H1 (cell line): ENCODE data around the gene GNB1L. TPM values are rescaled to one million over a fixed set of nuclear protein-coding genes. Genes with fewer than 3 reads are reported as not detected.

ENCODE experiments used
- CTCF ChIA-PET: fragments of 300-600 bp; sonication (Branson Sonifier 250); formaldehyde crosslinking; loops from one replicate; lab custom pipeline; 2021; ENCODE audit not compliant: partially characterized antibody; lab: Charles Lee
- POLR2A ChIA-PET: fragments of 300-600 bp; sonication (Branson Sonifier 250); formaldehyde crosslinking; loops from one replicate; lab custom pipeline; 2021; ENCODE audit warnings: inconsistent platforms; ENCODE audit not compliant: partially characterized antibody; lab: Charles Lee
- DNase-seq, 2 experiments: peaks; one replicate each; pipeline versions ENCODE4 v3.0.0 to v3.0.0-alpha.2; 2010 to 2022; ENCODE audit warnings: low spot score in 2 of 2, low read depth in 1 of 2, mixed read lengths in 1 of 2
- FAIRE-seq: peaks from 2 replicates; lab custom pipeline; 2011; peaks lifted over from hg19 to GRCh38; lab: Jason Lieb, UNC
- H2AFZ ChIP-seq: 2 replicates; pipeline ENCODE4 v1.8.1; 2012; ENCODE audit warnings: low read length, inconsistent platforms
- H2AK5ac ChIP-seq: 2 replicates; pipeline ENCODE4 v1.6.1; 2013; ENCODE audit warnings: low read depth, low read length
- H2BK120ac ChIP-seq: replicated peaks from 2 replicates; pipeline ENCODE3; 2013; ENCODE audit warnings: low read depth, low read length, inconsistent platforms
- H2BK12ac ChIP-seq: 2 replicates; pipeline ENCODE4 v1.6.1; 2013; ENCODE audit warnings: low read depth, low read length
- H2BK15ac ChIP-seq: 2 replicates; pipeline ENCODE4 v1.6.1; 2013; ENCODE audit warnings: low read length
- H2BK20ac ChIP-seq: 2 replicates; pipeline ENCODE4 v1.6.1; 2013; ENCODE audit warnings: low read length
- H2BK5ac ChIP-seq: 2 replicates; pipeline ENCODE4 v1.6.1; 2013; ENCODE audit warnings: low read depth, low read length
- H3K14ac ChIP-seq: 2 replicates; pipeline ENCODE4 v1.6.1; 2013; ENCODE audit warnings: inconsistent platforms; ENCODE audit not compliant: insufficient read length
- H3K18ac ChIP-seq: 2 replicates; pipeline ENCODE4 v1.6.1; 2013; ENCODE audit warnings: low read length; ENCODE audit errors: extremely low read depth
- H3K23ac ChIP-seq: 2 replicates; pipeline ENCODE4 v1.6.1; 2013; ENCODE audit warnings: inconsistent platforms; ENCODE audit not compliant: insufficient read length
- H3K23me2 ChIP-seq: 2 replicates; pipeline ENCODE4 v1.6.1; 2013; ENCODE audit warnings: low read depth, low read length
- H3K27ac ChIP-seq: 2 replicates; pipeline ENCODE4 v1.6.1; 2011; ENCODE audit warnings: low read depth, low read length, inconsistent platforms
- H3K27me3 ChIP-seq, 4 experiments: replicated peaks in 1 of 4; 1 replicate in 1 of 4; 2 replicates in 3 of 4; pipeline versions ENCODE4 v1.6.1 to v1.8.1; 2011 to 2013; ENCODE audit warnings: low read length in 3 of 4, mild to moderate bottlenecking in 3 of 4, inconsistent platforms in 2 of 4, mixed read lengths in 2 of 4, moderate library complexity in 1 of 4; ENCODE audit not compliant: control insufficient read depth in 3 of 4, insufficient read depth in 3 of 4; ENCODE audit errors: extremely low read depth in 1 of 4
- H3K36me3 ChIP-seq, 4 experiments: 2 replicates each; pipeline versions ENCODE4 v1.6.1 to v1.8.1; 2011 to 2013; ENCODE audit warnings: mild to moderate bottlenecking in 4 of 4, low read length in 3 of 4, moderate library complexity in 2 of 4, control low read depth in 1 of 4, inconsistent platforms in 1 of 4; ENCODE audit not compliant: insufficient read depth in 4 of 4, control insufficient read depth in 2 of 4
- H3K4ac ChIP-seq: replicated peaks from 2 replicates; pipeline ENCODE3; 2013; ENCODE audit warnings: low read length, low read depth, mixed read lengths, inconsistent platforms; ENCODE audit not compliant: insufficient read length
- H3K4me1 ChIP-seq, 4 experiments: replicated peaks in 1 of 4; 1 replicate in 1 of 4; 2 replicates in 3 of 4; pipeline versions ENCODE4 v1.6.1 to v1.8.1; 2011 to 2013; ENCODE audit warnings: low read length in 3 of 4, inconsistent platforms in 2 of 4, mixed read lengths in 1 of 4; ENCODE audit not compliant: insufficient read depth in 4 of 4, control insufficient read depth in 3 of 4
- H3K4me2 ChIP-seq, 2 experiments: 2 replicates each; pipeline versions ENCODE4 v1.6.1 to v1.8.1; 2011 to 2013; ENCODE audit warnings: low read depth in 2 of 2, low read length in 2 of 2, control low read depth in 1 of 2, inconsistent platforms in 1 of 2, mild to moderate bottlenecking in 1 of 2; ENCODE audit not compliant: insufficient read depth in 1 of 2
- H3K4me3 ChIP-seq, 4 experiments: fragments of 200-600, 300-600 bp in 1 of 4; sonication (generic), shearing (Covaris generic), sonication (Bioruptor Twin) in 1 of 4; 2 replicates each; pipeline versions ENCODE4 v1.5.1 to v1.8.1; 2011 to 2016; ENCODE audit warnings: low read length in 4 of 4, low read depth in 3 of 4, control low read depth in 2 of 4, inconsistent platforms in 2 of 4, mild to moderate bottlenecking in 2 of 4, mixed read lengths in 1 of 4, moderate library complexity in 1 of 4; ENCODE audit not compliant: insufficient read depth in 2 of 4; ENCODE audit errors: extremely low read depth in 1 of 4
- H3K56ac ChIP-seq: replicated peaks from 2 replicates; pipeline ENCODE3; 2013; ENCODE audit warnings: low read depth, mild to moderate bottlenecking, mixed read lengths, low read length, inconsistent platforms; ENCODE audit not compliant: insufficient read length
- H3K79me1 ChIP-seq: 2 replicates; pipeline ENCODE4 v1.6.1; 2013; ENCODE audit warnings: low read depth, low read length, control low read depth
- H3K79me2 ChIP-seq, 2 experiments: 2 replicates each; pipeline versions ENCODE4 v1.6.1 to v1.8.1; 2012 to 2013; ENCODE audit warnings: low read length in 2 of 2, mild to moderate bottlenecking in 2 of 2, inconsistent platforms in 1 of 2; ENCODE audit not compliant: insufficient read depth in 2 of 2, control insufficient read depth in 1 of 2
- H3K9ac ChIP-seq, 4 experiments: replicated peaks in 1 of 4; 1 replicate in 1 of 4; 2 replicates in 3 of 4; pipeline versions ENCODE4 v1.6.1 to v1.8.1; 2011 to 2013; ENCODE audit warnings: low read depth in 3 of 4, low read length in 3 of 4, control low read depth in 2 of 4, mild to moderate bottlenecking in 2 of 4, moderate library complexity in 2 of 4, inconsistent platforms in 1 of 4; ENCODE audit errors: extremely low read depth in 1 of 4
- H3K9me3 ChIP-seq, 2 experiments: 2 replicates each; pipeline versions ENCODE4 v1.6.1 to v1.8.1; 2012 to 2013; ENCODE audit warnings: mild to moderate bottlenecking in 2 of 2, moderate library complexity in 2 of 2, control low read depth in 1 of 2, inconsistent platforms in 1 of 2, low read depth in 1 of 2, low read length in 1 of 2, mixed read lengths in 1 of 2; ENCODE audit not compliant: insufficient read depth in 2 of 2
- H4K20me1 ChIP-seq, 2 experiments: replicated peaks in 1 of 2; 2 replicates each; pipeline versions ENCODE3 to v1.8.1; 2011 to 2013; ENCODE audit warnings: inconsistent platforms in 2 of 2, low read length in 2 of 2, mild to moderate bottlenecking in 1 of 2; ENCODE audit not compliant: insufficient read depth in 2 of 2, control insufficient read depth in 1 of 2
- H4K5ac ChIP-seq: 2 replicates; pipeline ENCODE4 v1.6.1; 2013; ENCODE audit warnings: low read length, low read depth, mixed read lengths, inconsistent platforms; ENCODE audit not compliant: insufficient read length
- H4K8ac ChIP-seq: 2 replicates; pipeline ENCODE4 v1.8.0; 2013; ENCODE audit warnings: mild to moderate bottlenecking, moderate library complexity, low read length, inconsistent platforms; ENCODE audit not compliant: insufficient read depth; ENCODE audit errors: extremely low read depth
- H4K91ac ChIP-seq: replicated peaks from 2 replicates; pipeline ENCODE3; 2013; ENCODE audit warnings: low read length, mixed read lengths, inconsistent platforms; ENCODE audit not compliant: insufficient read length
- CREB1 ChIP-seq: IDR thresholded peaks from 2 replicates; pipeline ENCODE4 v1.6.1; 2012; ENCODE audit warnings: inconsistent platforms
- EP300 ChIP-seq, 2 experiments: IDR thresholded peaks; 1 replicate in 1 of 2; 2 replicates in 1 of 2; pipeline ENCODE4 v1.6.1; 2011 to 2012; ENCODE audit warnings: low read depth in 2 of 2, low read length in 2 of 2, mild to moderate bottlenecking in 2 of 2, borderline replicate concordance in 1 of 2, inconsistent platforms in 1 of 2, moderate library complexity in 1 of 2
- HDAC6 ChIP-seq: IDR thresholded peaks from one replicate; pipeline ENCODE4 v1.7.1; 2012; ENCODE audit warnings: low read depth, mild to moderate bottlenecking, inconsistent platforms, low read length, moderate library complexity
- RBBP5 ChIP-seq: IDR thresholded peaks from 2 replicates; pipeline ENCODE4 v1.7.1; 2012; ENCODE audit warnings: low read depth, mild to moderate bottlenecking, inconsistent platforms, low read length, moderate library complexity, borderline replicate concordance
- SIX5 ChIP-seq: IDR thresholded peaks from 2 replicates; pipeline ENCODE4 v1.6.1; 2011; ENCODE audit warnings: mild to moderate bottlenecking, low read depth, low read length
- WGBS, 2 experiments: shearing (Covaris generic) in 1 of 2; methylation state at CpG; one replicate each; pipeline versions ENCODE4 v1.1.6 to v1.1.7; 2013 to 2015; ENCODE audit warnings: low lambda C conversion rate in 2 of 2, mixed read lengths in 2 of 2, inconsistent platforms in 1 of 2, low coverage in 1 of 2, missing lambda C conversion rate in 1 of 2; ENCODE audit not compliant: insufficient replicate concordance in 2 of 2, insufficient coverage in 1 of 2, insufficient read length in 1 of 2; ENCODE audit errors: extremely low coverage in 1 of 2, missing lambda C conversion rate in 1 of 2; 5-methylcytosine and 5-hydroxymethylcytosine counted together
- polyA plus RNA-seq, 7 experiments: library from polyadenylated mRNA; depleted of rRNA in 3 of 7; stranded (reverse) in 5 of 7; unstranded in 2 of 7; fragments of >200 nt in 5 of 7; fragments of 200-250 nt in 2 of 7; gene quantifications; 1 replicate in 5 of 7; 2 replicates in 1 of 7; 4 replicates in 1 of 7; pipeline versions ENCODE4 v1.2.1 to v1.2.3, GENCODE V29; 2011 to 2013; ENCODE audit warnings: missing spikeins in 2 of 7, mixed read lengths in 2 of 7
- total RNA-seq: library from RNA; stranded (reverse); fragmentation: NEBNext Ultra II Directional; extraction: Animal tissue kit (Norgen Biotek cat#: 25700); gene quantifications from 2 replicates; pipeline ENCODE4 v1.2.1, GENCODE V29; 2021
- TF ChIP-seq, protein P1 (sequence below): IDR thresholded peaks from 2 replicates; pipeline ENCODE4 v1.6.1; 2012; ENCODE audit warnings: low read length, inconsistent platforms

GNB1L gene
- total and polyA plus RNA-seq, 2 of the 8 experiments (the other 6 are each of a cell fraction or from before 2014, with no cell fraction given), result 14.0 to 15.6 TPM

DNA sequence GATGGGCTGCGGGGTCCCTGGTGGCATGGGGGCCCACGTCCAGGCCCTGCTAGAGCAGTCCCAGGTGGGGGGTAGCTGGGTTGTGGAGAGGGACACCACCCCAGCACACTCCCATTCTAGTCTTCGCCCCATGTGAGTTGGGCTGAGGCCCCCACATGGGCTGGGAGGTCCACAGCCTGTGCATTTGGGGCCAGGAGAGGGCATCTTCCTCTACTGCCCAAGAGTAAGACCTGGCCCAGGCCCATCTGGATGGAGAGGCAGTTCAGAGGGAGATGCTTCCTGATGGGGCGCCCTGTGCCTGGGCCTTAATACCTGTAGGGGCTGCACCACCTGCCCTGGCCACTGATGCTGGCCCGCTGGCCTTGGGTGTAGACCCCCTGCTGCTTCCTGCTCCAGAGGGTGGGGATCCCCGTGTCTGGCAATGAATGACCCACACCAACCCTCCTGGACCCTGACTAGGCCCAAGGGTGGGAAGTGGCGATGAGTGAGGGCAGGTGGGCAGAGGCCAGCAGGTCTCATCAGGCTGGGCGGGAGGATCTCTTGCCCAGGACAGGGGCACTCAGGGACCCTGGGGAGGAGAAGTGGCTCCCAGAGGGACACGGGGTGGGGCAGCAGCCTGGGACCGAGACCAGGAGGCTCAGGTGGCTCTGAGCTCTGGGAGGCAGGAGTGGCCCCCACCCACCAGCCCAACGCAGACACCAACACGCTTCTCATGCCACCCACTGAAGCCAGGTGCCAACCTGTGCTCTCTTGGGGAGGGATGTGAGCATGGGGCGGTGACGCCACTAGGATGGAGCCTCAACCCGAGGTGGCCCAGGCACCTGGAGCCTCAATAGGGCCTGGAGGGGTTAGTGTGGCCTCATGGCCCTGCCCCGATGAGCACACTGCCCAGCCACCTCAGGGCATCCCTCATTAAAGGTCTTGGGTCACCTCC is 17.4 kb upstream of the GNB1L start:
- no peaks in the 10 kb centered on the region for H4K20me1 ChIP-seq
- no peak overlapping the region for H4K5ac ChIP-seq
- no peak overlapping the region for H3K9ac ChIP-seq
- H3K4ac ChIP-seq, result peak overlapping the region; percentile 78
- DNase-seq (peak in 1 of 2 experiments; percentile 45), FAIRE-seq (no peak)
- WGBS, 2 experiments, result 87% methylated on average over 15 of the region's 16 CpGs; no CpG with 5 or more reads in 1 of the 2 experiments
- no peak overlapping the region for H2BK5ac ChIP-seq
- POLR2A ChIA-PET, result interaction anchor here (0.6 to 4.6 kb wide), 4 partner anchors 9 to 240 kb away, joined by 3 to 27 read pairs (median 5); no protein-coding TSS in a partner anchor
- H2BK20ac ChIP-seq, result 0 out of 2 replicates have a peak overlapping the region, but pooled peaks have one; percentile 18
- H3K9me3 ChIP-seq, result no peaks in the 10 kb centered on the region
- H3K79me2 ChIP-seq, result no peaks in the 10 kb centered on the region
- no peaks in the 10 kb centered on the region for H3K27me3 ChIP-seq
- no peak for TF ChIP-seq EP300 (IDR thresholded peaks at IDR 0.05; ENCODE audit: borderline replicate concordance in 1 of 2, low read depth in 2 of 2, low read length in 2 of 2)
- TF ChIP-seq, protein P1, sequence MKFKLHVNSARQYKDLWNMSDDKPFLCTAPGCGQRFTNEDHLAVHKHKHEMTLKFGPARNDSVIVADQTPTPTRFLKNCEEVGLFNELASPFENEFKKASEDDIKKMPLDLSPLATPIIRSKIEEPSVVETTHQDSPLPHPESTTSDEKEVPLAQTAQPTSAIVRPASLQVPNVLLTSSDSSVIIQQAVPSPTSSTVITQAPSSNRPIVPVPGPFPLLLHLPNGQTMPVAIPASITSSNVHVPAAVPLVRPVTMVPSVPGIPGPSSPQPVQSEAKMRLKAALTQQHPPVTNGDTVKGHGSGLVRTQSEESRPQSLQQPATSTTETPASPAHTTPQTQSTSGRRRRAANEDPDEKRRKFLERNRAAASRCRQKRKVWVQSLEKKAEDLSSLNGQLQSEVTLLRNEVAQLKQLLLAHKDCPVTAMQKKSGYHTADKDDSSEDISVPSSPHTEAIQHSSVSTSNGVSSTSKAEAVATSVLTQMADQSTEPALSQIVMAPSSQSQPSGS, result no peak
- TF ChIP-seq CREB1, result no peak
- no peak for TF ChIP-seq RBBP5
- TF ChIP-seq HDAC6, result no peak
- no peak for TF ChIP-seq SIX5
- no peak overlapping the region; the same call in 1 of the 2 replicates for H4K8ac ChIP-seq
- H3K36me3 ChIP-seq, result no peaks in the 10 kb centered on the region
- H3K56ac ChIP-seq, result no peak overlapping the region
- H4K91ac ChIP-seq, result no peak overlapping the region
- H2AFZ ChIP-seq, result no peak overlapping the region
- H3K23ac ChIP-seq, result no peak overlapping the region
- H3K27ac ChIP-seq, result no peak overlapping the region; the same call in 1 of the 2 replicates
- CTCF ChIA-PET, result interaction anchor here (0.8 to 2.1 kb wide), 6 partner anchors 19 to 142 kb away, joined by 3 to 10 read pairs (median 3); no protein-coding TSS in a partner anchor
- no peaks in the 10 kb centered on the region; the same call in 1 of the 2 replicates for H3K79me1 ChIP-seq
- H3K23me2 ChIP-seq, result no peaks in the 10 kb centered on the region
- no peak overlapping the region for H3K14ac ChIP-seq
- H3K4me2 ChIP-seq, result no peak overlapping the region
- peaks cover 0 to 7% (median 4%) of the 10 kb centered on the region in 4 experiments; a peak in 4 of 7 replicates for H3K4me1 ChIP-seq
- H2BK120ac ChIP-seq, result no peak overlapping the region
- H3K4me3 ChIP-seq, result no peak overlapping the region
- H2AK5ac ChIP-seq, result no peak overlapping the region
- peak overlapping the region; percentile 80; the same call in 1 of the 2 replicates for H2BK12ac ChIP-seq
- H3K18ac ChIP-seq, result peak overlapping the region; percentile 19; the same call in 1 of the 2 replicates
- H2BK15ac ChIP-seq, result peak overlapping the region; percentile 81; the same call in 1 of the 2 replicates
